HG02981 (cell line): Measurements from ENCODE around the gene SOX21.
A peak's percentile ranks its signal among the peaks of the same experiment; 100 is the strongest.

Source experiments
- ATAC-seq: cut with Tn5 transposase; IDR thresholded peaks from one replicate; pipeline ENCODE4 v1.9.1; 2021; ENCODE audit warnings: mild to moderate bottlenecking, moderate library complexity; ENCODE audit not compliant: unreplicated experiment

SOX21 gene

DNA sequence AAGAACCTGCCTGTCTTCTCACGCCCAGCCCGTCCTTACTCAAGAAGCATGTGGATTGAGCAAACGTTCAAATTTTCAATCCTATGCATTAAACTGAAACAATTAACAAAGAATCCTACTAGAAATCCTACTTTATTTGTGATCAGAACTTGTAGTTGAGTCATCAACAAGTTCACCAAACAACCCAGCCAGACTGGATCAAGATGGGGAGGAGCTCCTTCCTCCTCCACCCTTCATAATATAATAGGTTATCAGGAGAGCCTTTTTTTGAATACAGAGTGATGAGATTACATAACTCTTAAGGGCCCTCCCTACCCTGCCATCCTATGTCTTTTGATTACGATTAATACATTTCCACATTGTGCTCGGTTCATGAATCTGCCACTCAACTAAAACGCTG is 32.7 kb downstream of the SOX21 start:
- no peak for ATAC-seq

DNA sequence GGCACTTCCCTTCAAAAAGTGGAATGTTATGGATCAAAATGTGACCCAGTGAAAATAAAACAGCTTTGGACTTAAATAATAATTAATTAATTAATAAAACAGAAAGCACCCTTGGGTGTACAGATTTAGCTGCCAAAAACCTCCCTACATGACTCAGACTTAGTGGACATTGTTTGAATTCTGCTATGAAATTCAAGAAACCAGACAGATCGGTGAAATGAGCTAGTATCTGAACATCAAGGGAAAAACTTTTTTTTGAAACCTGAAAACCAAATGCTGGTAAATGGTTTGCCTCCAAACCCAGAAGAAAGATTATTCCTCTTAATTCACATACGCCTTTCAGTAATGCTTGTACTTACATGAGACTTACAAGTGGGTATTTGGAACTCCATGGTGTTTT is 33.5 kb downstream of the SOX21 start:
- ATAC-seq: no peak

DNA sequence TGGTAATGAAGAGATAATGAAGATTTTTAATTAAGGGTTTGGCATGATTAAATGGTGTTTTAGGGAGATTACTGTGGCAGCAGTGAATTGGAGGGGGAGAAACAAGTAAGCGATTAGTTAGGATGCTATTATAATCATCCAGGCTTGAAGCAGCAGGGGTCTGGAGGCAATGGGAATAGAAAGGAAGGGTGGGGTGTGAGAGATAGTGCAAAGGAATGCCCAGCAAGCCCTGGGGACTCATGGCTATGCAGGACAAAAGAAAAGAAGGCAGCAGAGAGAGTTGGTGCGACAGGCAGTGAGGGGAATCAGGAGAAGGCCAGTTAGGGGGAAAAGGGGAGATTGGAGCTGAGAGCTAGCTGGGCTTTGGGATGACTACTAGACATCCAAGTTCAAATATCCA is 34.5 kb downstream of the SOX21 start:
- no peak for ATAC-seq

DNA sequence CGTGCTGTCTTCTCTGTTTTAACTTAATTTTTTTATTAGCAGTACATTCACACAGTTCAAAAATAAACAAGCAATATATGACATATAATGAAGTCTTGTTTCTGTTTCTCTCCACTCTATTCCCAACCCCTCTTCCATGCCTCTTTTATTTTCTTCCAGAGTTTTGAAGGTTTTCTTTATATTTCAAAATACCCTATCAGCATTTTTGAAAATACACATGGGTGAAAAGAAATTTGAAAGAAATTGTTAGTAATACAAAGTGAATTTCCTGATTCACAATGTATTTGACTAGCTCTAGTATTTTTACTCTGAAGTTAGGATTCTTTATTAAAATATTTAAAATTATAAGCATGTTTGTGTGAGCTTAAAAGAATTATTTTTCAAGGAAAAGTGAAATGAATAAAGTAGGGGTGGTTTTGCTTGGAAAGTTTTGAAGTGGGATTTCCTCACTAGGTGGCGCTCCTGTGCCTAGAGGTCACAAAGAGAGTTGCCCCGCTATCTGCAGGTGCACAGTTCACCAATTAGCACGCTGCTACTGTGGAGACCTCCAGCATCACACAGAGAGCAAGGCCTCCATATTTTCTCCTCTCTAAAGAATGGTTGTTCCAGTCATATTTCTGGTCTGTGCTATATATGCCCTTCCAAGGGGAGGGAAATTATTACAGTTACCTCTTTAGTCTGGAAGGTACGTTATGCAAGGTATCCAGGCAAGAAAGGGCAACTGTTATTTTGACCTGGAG is 37.6 kb downstream of the SOX21 start:
- peak; percentile 72 for ATAC-seq

DNA sequence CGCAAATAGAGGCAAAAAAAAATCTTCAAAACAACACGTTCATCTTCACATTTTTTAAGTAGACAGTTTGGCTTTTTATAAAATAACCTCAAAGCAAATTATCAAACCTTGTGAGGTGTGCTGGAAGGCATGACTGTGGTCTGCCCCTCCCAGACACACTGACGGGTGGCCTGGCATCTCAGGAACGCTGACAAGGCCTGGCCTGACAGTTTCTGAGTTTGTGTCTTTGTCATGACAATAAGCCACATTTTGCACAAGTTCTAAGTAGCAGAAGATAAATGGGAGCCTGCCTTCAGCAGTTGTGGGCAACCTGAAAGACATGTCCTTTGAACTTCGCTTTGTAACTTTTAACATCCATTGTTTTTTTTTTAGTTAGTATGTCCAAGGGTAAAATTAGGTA is 38.5 kb downstream of the SOX21 start:
- ATAC-seq: no peak

DNA sequence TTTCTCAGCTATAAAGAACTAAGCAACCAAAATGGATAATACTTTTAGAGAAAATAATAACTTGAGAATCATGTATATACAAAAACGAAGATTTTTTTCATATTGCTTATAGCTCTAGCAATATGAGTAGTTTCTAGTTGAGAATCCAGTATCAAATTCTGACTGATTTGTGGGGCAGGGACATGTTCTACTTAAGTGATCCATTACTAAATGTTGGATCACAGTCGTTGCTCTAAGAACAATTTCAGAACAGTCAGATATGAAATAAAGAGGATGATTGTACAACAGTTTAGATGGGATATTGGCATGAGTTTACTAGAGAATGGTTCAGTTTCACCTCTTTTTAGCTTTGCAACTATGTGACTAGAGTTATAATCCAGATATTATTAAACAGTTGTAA is 39.9 kb downstream of the SOX21 start:
- no peak for ATAC-seq

DNA sequence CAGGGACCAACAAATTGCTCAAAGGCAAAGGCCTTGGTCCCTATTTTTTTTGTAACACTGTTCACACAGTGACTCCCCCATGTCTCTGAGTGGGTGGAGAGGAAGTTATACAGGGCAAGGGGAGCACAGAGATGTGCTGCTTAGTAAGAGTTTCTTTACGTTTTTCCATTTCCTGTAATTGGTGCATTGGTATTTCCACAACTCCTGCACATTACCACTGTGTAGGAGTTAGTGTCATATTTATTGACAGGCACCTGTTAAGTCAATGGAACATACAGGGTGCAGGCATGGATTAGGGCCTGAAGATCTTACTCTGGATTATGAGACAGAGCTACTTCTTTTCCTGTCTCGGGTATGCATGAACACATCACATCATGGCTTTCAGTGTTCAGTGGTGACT is 45.2 kb downstream of the SOX21 start:
- no peak for ATAC-seq

DNA sequence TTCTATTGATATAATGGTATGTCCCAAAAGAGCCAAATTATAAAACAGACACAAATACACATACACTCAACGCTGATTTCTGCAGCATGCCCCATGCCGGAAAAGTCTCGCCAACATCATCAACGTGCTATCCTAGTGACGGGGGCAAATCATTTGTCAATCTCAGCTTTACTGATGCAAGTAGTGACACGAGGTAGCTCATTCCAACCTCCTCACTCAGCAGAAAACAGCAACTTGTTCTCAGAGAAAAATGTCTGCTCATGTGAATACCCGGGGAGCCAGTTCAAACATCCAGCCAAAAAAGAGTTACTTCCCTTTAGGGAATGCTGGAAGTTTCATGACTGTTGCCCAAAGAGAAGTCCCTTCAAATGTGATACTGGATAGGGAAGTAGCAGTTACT is 46.3 kb downstream of the SOX21 start:
- ATAC-seq: no peak

DNA sequence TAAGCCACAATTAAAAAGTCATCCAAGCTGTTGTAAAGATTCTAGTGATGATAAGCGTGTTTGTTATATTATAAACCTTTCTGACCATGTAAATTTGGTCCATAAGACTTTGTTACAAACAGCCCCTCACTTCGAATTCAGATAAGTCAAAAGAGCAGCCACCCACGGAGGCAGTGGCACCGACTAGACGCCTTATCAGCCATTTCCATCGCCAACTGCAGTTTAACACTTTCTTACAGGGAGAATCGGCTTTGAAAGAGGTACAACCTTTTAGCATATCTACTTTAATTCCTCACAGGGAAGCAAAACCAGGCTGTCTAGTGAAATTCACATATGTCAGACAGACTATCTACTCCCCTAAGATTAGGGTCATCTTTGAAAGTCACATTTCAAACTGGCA is 47.5 kb downstream of the SOX21 start:
- ATAC-seq: no peak

DNA sequence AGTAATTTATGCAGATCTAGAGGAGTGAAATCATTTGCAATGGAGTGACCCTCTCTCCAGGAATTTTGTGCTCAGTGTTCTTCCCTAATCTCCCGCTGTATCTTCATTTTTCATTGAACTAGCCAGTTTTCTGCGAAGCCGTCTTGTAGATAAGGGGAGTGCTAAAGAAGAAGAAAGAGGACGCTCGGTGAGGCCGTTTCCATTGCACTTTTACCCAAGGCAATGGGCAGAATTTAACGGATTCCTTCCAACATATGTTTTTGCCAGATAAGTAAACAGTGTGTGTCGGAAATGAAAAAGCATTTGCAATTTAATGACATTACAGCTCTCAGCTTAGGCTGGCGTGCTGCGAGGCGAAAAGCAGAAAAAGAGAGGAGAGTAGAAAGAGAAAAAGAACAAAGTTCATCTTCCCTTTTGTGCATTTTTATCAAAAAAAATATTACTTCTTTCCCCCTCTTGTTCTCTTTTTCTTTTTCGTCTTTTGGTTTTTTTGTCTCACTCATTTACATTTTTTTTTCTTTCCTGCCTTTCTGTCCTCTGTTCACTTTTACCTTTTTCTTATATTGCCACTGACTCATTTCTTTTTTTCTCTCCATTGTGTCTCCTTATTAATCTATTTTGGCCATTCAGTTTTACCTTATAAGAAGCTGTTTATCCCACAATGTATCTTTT is 49.9 kb downstream of the SOX21 start:
- ATAC-seq: no peak

DNA sequence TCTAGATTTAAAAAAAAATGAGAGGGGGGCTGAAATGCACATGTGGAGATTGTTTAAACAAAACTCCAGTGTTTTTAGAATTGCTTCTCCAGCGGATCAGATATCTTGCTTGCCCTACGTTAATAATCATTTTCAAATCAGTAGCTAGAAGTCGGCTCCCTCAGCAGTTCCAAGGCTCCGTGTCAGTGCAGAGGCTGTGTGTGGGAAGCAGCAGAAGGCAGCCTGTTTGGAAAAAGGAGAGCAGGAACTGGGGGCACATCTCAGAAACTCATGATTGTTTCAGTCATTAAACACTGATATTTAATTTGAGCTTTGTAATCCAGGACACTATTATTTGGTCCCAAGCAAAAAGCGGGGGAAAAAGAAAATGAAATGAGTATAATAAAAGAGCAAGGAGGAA is 50.9 kb downstream of the SOX21 start:
- ATAC-seq: no peak

DNA sequence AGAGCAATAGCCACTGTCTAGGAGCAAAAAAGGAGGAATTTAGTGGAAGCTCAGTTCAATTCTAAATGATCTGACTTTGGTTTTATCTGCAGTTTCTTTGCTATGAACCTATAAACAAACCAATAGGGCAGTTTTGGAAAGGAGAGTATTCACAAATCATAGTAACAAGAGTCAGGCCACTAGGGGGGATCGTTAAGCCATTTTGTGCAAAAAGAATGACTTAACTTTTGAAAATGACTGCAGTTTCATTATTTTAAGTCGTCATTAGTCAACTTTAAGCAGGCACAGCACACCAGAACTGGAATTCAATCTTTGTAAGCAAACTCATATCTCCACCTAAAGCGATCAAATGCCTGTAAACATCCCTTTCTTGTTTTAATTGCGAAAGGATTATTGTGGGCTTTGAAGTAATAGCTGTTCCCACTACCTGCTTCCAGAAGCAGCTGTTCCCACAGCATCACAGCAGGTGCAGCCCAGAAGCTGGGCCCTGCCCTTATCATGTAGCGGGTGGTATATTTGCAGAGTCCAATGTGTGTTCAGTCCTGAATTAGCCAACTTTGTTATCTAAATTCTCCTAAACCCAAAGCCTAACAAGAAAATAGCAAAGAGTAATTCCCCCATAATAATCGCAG is 51.5 kb downstream of the SOX21 start:
- ATAC-seq: no peak
